ENCODE measurements around the gene BSND.
A peak's percentile ranks its signal among the peaks of the same experiment; 100 is the strongest.

BSND gene

DNA sequence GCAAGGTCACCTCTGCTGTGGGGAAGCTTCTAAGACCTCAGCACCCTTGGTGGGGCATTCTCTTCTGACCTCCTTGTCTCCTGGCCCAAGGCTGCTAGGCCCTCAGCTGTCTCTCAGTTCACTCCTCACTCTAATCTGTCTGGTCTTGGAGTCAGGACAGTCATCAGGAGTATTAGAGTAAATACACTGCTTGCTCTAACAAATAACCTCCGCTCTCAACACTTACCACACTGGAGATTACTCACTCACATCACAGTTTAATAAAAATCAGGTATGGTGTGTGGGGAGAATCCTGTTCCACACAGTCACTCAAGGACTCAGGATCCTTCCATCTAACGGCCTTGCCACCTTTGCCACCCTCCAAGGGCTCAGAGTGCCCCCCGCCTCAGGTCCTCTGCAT, 44.9 kb upstream of the BSND start:
- TF ChIP-seq TAF1 (IDR thresholded peaks at IDR 0.05; ENCODE audit: low read depth) (no peak), EGR1 (IDR thresholded peaks at IDR 0.05) (no peak)
- TF ChIP-seq, protein P1, sequence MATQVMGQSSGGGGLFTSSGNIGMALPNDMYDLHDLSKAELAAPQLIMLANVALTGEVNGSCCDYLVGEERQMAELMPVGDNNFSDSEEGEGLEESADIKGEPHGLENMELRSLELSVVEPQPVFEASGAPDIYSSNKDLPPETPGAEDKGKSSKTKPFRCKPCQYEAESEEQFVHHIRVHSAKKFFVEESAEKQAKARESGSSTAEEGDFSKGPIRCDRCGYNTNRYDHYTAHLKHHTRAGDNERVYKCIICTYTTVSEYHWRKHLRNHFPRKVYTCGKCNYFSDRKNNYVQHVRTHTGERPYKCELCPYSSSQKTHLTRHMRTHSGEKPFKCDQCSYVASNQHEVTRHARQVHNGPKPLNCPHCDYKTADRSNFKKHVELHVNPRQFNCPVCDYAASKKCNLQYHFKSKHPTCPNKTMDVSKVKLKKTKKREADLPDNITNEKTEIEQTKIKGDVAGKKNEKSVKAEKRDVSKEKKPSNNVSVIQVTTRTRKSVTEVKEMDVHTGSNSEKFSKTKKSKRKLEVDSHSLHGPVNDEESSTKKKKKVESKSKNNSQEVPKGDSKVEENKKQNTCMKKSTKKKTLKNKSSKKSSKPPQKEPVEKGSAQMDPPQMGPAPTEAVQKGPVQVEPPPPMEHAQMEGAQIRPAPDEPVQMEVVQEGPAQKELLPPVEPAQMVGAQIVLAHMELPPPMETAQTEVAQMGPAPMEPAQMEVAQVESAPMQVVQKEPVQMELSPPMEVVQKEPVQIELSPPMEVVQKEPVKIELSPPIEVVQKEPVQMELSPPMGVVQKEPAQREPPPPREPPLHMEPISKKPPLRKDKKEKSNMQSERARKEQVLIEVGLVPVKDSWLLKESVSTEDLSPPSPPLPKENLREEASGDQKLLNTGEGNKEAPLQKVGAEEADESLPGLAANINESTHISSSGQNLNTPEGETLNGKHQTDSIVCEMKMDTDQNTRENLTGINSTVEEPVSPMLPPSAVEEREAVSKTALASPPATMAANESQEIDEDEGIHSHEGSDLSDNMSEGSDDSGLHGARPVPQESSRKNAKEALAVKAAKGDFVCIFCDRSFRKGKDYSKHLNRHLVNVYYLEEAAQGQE (IDR thresholded peaks at IDR 0.05; ENCODE audit: low read depth) = no peak

DNA sequence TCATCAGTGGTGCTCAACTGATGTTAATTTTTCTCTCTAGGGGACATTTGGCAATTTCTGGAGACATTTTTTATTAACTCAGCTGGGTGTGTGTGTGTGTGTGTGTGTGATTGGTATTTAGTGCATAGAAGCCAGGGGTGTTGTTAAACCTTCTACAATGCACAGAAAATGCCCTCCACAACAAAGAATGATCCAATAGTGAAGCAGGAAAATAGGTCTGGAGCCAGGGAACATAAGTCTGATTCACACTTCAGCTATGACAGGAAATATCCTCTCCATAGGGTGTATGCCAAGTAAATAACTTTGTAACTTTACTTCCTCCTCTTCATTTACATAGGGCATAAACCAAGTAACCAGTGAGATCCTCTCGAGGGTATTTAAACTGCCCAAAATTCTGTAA, 43.4 kb upstream of the BSND start:
- no peak for TF ChIP-seq RAD21 (IDR thresholded peaks at IDR 0.05; ENCODE audit: low read depth)
- 0 out of 2 replicates have a peak, but pooled peaks have one; percentile 32 for TF ChIP-seq FOXM1 (IDR thresholded peaks at IDR 0.05; ENCODE audit: borderline replicate concordance, low read depth)
- TF ChIP-seq ZBTB7A (IDR thresholded peaks at IDR 0.05; ENCODE audit: low read depth) = no peak
- peak; percentile 56 for TF ChIP-seq NFIC (IDR thresholded peaks at IDR 0.05)
- peak; percentile 40; the same call in 1 of the 2 replicates for TF ChIP-seq TEAD4 (IDR thresholded peaks at IDR 0.05)
- no peak for TF ChIP-seq TAF1 (IDR thresholded peaks at IDR 0.05; ENCODE audit: low read depth)
- TF ChIP-seq EP300 (IDR thresholded peaks at IDR 0.05; ENCODE audit: borderline replicate concordance) = no peak; the same call in 1 of the 2 replicates
- TF ChIP-seq TCF12 (IDR thresholded peaks at IDR 0.05; ENCODE audit: low read depth) = no peak
- TF ChIP-seq, protein P2, sequence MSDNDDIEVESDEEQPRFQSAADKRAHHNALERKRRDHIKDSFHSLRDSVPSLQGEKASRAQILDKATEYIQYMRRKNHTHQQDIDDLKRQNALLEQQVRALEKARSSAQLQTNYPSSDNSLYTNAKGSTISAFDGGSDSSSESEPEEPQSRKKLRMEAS (IDR thresholded peaks at IDR 0.05) = no peak

DNA sequence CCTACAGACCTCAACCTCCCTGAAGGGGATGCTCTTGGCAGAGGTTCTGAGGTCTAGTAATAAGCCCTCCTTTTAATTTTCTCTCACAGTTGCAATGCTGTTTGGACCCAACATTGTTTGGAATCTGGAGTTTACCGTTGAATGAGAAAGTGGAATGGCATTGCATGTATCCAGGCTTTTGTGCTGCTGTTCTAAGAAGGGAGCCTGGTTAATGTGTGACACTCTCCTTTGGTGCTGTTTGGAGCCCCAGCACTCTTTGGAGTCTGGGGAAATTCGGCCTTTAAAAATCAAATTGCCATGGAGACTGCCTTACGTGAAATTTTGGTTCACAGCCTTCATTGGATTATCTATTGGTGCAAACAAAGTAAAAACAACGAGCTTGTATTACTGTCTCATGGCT, 42.0 kb upstream of the BSND start:
- TF ChIP-seq NFIC (IDR thresholded peaks at IDR 0.05) = no peak
- no peak for TF ChIP-seq ZBTB7A (IDR thresholded peaks at IDR 0.05; ENCODE audit: low read depth)
- no peak for TF ChIP-seq YY1 (IDR thresholded peaks at IDR 0.05; ENCODE audit: low read depth)
- TF ChIP-seq, protein P3, sequence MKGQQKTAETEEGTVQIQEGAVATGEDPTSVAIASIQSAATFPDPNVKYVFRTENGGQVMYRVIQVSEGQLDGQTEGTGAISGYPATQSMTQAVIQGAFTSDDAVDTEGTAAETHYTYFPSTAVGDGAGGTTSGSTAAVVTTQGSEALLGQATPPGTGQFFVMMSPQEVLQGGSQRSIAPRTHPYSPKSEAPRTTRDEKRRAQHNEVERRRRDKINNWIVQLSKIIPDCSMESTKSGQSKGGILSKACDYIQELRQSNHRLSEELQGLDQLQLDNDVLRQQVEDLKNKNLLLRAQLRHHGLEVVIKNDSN (IDR thresholded peaks at IDR 0.05) = no peak
- no peak for TF ChIP-seq TCF12 (IDR thresholded peaks at IDR 0.05; ENCODE audit: low read depth)
- TF ChIP-seq, protein P1 (IDR thresholded peaks at IDR 0.05; ENCODE audit: low read depth) = no peak
- no peak for TF ChIP-seq EP300 (IDR thresholded peaks at IDR 0.05; ENCODE audit: borderline replicate concordance)
- no peak for TF ChIP-seq CEBPB (IDR thresholded peaks at IDR 0.05)
- TF ChIP-seq CREB1 (IDR thresholded peaks at IDR 0.05; ENCODE audit: low read depth) = no peak
- TF ChIP-seq FOXM1 (IDR thresholded peaks at IDR 0.05; ENCODE audit: borderline replicate concordance, low read depth) = no peak
- no peak for TF ChIP-seq RAD21 (IDR thresholded peaks at IDR 0.05; ENCODE audit: low read depth)
- no peak for TF ChIP-seq EGR1 (IDR thresholded peaks at IDR 0.05)
- TF ChIP-seq TEAD4 (IDR thresholded peaks at IDR 0.05) = no peak
- TF ChIP-seq, protein P2 (IDR thresholded peaks at IDR 0.05) = no peak
- TF ChIP-seq TAF1 (IDR thresholded peaks at IDR 0.05; ENCODE audit: low read depth) = no peak

DNA sequence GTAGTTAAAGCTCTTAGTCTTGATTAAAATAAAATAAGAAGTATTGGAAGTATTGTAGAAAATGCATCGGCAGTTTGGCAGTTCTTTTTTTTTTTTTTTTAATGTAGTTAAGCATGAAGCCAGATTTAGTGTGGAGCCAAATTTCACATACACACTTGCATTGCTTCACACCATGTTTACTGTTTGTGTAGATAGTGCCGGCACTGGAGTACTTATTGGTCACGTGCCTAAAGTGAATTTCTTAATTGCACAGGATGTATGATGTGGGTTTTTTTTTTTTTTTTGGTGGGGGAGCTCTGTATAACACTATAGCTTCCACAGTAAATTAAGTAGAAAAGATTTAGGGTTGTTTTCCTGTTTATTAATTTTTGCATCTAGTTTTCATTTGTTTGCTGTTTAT, 39.5 kb upstream of the BSND start:
- TF ChIP-seq TEAD4 (IDR thresholded peaks at IDR 0.05) (no peak), NFIC (IDR thresholded peaks at IDR 0.05) (no peak), FOXM1 (IDR thresholded peaks at IDR 0.05; ENCODE audit: borderline replicate concordance, low read depth) (no peak), TAF1 (IDR thresholded peaks at IDR 0.05; ENCODE audit: low read depth) (no peak), ZBTB7A (IDR thresholded peaks at IDR 0.05; ENCODE audit: low read depth) (no peak)

DNA sequence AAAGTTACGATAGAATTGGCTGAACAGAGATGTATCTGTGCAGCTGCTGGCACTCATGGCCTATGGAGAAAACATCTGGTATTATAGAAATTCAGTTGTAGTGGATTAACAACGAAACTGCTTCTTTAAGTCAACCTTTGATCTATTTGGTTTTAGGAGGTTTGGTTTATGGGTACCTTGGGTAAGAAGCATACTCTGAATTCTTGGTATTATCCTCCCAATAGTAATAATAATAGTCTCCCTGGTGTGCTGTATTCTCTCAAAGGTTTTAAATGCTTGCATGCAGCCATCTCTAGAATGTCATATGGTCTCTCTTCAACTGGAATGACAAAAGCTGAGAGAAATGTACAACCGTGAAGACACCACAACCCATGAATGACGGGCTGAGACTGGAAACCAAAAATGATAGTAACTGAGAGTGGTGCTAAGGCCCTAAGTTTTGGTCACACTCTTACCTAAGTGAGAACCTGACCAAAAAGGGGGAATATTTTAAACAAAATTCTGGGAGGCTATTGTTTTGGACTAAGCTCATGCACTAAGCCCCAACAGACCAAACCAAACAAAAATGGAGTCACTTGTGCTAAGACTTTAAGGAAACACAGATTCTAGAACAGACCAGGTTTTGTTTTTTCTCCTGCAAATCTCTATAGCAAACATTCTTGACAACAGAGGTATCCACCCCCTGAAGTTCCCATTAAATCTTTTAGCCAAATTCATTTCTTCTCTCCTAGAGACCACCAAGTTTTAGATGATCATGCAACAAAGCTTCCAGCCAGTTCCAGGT, 35.9 kb upstream of the BSND start:
- TF ChIP-seq ZBTB7A (IDR thresholded peaks at IDR 0.05; ENCODE audit: low read depth) (no peak), YY1 (IDR thresholded peaks at IDR 0.05; ENCODE audit: low read depth) (no peak), TEAD4 (IDR thresholded peaks at IDR 0.05) (no peak), RAD21 (IDR thresholded peaks at IDR 0.05; ENCODE audit: low read depth) (no peak), FOXM1 (IDR thresholded peaks at IDR 0.05; ENCODE audit: borderline replicate concordance, low read depth) (no peak)

DNA sequence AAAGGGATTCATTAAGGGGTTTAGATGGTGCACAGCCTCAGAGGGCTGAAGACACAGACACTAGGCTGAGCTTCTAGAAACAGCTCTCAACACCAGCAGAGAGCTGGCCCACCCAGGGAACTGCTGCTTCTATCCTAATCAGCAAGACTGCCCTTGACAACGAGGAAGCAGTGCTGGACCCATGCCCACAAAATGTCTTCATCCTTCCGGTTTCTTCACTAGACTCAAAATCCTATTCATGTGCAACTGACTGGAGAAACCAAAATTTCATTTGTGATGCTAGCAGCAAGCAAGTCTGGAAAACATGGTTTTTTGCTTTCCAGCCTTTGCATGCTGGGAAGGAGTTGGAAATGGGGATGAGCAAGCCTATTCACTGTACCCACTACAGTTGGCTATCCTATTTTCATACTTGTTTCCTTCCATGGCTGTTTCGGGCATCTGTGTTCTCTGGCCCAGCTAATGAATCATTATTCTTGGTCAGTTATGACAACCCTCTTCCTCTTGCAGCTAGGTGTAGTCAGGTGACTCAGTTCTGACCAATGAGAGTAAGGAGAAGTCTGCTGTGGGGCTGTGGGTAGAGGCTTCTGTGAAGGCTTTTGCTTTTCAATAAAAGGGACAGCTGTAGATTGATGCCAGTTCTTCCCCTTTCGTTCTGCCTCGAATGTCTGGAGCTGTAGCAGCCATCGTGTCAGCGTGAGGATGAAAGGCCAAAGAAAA, 33.0 kb upstream of the BSND start:
- TF ChIP-seq, protein P3 (IDR thresholded peaks at IDR 0.05) = peak; percentile 78
- no peak for TF ChIP-seq EP300 (IDR thresholded peaks at IDR 0.05; ENCODE audit: borderline replicate concordance)
